ENCODE results near the gene ZNF614. TPM values are rescaled to one million over a fixed set of nuclear protein-coding genes. Genes with fewer than 3 reads are reported as not detected.
A peak's percentile ranks its signal among the peaks of the same experiment; 100 is the strongest.

Gene ZNF614
- total and polyA plus RNA-seq, 2 of the 13 experiments (the other 11 are each of a cell fraction or from before 2014, with no cell fraction given), result 13.0 to 22.8 TPM

- TF ChIP-seq ZNF609 (CRISPR knock-in tag; IDR thresholded peaks at IDR 0.05; ENCODE audit: borderline replicate concordance) (no peak), ZNF562 (CRISPR knock-in tag; IDR thresholded peaks at IDR 0.05; ENCODE audit: borderline replicate concordance) (no peak), RAD21 (CRISPR knock-in tag; IDR thresholded peaks at IDR 0.05) (peak; percentile 34; the same call in 1 of the 2 replicates), HNRNPLL (IDR thresholded peaks at IDR 0.05; ENCODE audit: low read depth, low read length, poor library complexity, severe bottlenecking) (no peak), RFX1 (IDR thresholded peaks at IDR 0.05) (no peak), HNRNPUL1 (IDR thresholded peaks at IDR 0.05; ENCODE audit: low read depth, low read length) (no peak), FOXO1 (CRISPR knock-in tag; IDR thresholded peaks at IDR 0.05) (peak; percentile 39), ZBTB10 (CRISPR knock-in tag; IDR thresholded peaks at IDR 0.05; ENCODE audit: borderline replicate concordance) (0 out of 2 replicates have a peak, but pooled peaks have one; percentile 20), ZNF350 (CRISPR knock-in tag; IDR thresholded peaks at IDR 0.05; ENCODE audit: borderline replicate concordance, low read depth) (peak; percentile 77; the same call in 1 of the 2 replicates), ZNF460 (CRISPR knock-in tag; IDR thresholded peaks at IDR 0.05; ENCODE audit: borderline replicate concordance) (no peak), MZF1 (CRISPR knock-in tag; IDR thresholded peaks at IDR 0.05; ENCODE audit: borderline replicate concordance) (no peak), NR2F6 (IDR thresholded peaks at IDR 0.05) (no peak), NR2F6 (CRISPR knock-in tag; IDR thresholded peaks at IDR 0.05) (no peak), ZBTB7A (CRISPR knock-in tag; IDR thresholded peaks at IDR 0.05) (no peak), ZNF501 (CRISPR knock-in tag; IDR thresholded peaks at IDR 0.05) (peak; percentile 58; the same call in 1 of the 2 replicates), PHF20 (CRISPR knock-in tag; IDR thresholded peaks at IDR 0.05) (peak; percentile 94), PHF21A (CRISPR knock-in tag; IDR thresholded peaks at IDR 0.05) (peak; percentile 37; the same call in 1 of the 2 replicates), ZNF563 (CRISPR knock-in tag; IDR thresholded peaks at IDR 0.05) (no peak), ZNF619 (CRISPR knock-in tag; IDR thresholded peaks at IDR 0.05) (no peak), YEATS4 (CRISPR knock-in tag; IDR thresholded peaks at IDR 0.05; ENCODE audit: borderline replicate concordance) (peak; percentile 62; the same call in 1 of the 2 replicates)
- TF ChIP-seq, protein P1, sequence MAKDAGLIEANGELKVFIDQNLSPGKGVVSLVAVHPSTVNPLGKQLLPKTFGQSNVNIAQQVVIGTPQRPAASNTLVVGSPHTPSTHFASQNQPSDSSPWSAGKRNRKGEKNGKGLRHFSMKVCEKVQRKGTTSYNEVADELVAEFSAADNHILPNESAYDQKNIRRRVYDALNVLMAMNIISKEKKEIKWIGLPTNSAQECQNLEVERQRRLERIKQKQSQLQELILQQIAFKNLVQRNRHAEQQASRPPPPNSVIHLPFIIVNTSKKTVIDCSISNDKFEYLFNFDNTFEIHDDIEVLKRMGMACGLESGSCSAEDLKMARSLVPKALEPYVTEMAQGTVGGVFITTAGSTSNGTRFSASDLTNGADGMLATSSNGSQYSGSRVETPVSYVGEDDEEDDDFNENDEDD (CRISPR knock-in tag; IDR thresholded peaks at IDR 0.05; ENCODE audit: borderline replicate concordance), result peak; percentile 59; the same call in 1 of the 2 replicates
Observed at GRCh38 chr19:51986309-51987291, 41.6 kb downstream of the ZNF614 start, which contains the start of gene ZNF350 (continued).

Data from HepG2 (cell line).